Activated T-helper 17 cell treated with anti-CD3 and anti-CD28 coated beads, Interleukin-2, amount 50 U/mL, for 72 hours (primary cell): ENCODE results near the gene LIN52. TPM values are rescaled to one million over a fixed set of nuclear protein-coding genes. Genes with fewer than 3 reads are reported as not detected.

Experiments
- ATAC-seq: fragments of 150-1000 bp; cut with Tn5 transposase; replicated peaks from 2 replicates; pipeline ENCODE4 v1.10.0; 2021; ENCODE audit warnings: mild to moderate bottlenecking, moderate library complexity
- H3K27ac Mint-ChIP-seq: one replicate; pipeline ENCODE4 v1.8.0; 2022; ENCODE audit warnings: mixed read lengths
- H3K27me3 Mint-ChIP-seq: one replicate; pipeline ENCODE4 v1.8.0; 2022; ENCODE audit warnings: mixed read lengths
- H3K36me3 Mint-ChIP-seq: one replicate; pipeline ENCODE4 v1.8.0; 2022; ENCODE audit warnings: low read depth, mild to moderate bottlenecking, mixed read lengths
- H3K4me1 Mint-ChIP-seq: one replicate; pipeline ENCODE4 v1.8.0; 2022; ENCODE audit warnings: mixed read lengths
- H3K4me3 Mint-ChIP-seq: one replicate; pipeline ENCODE4 v1.8.0; 2022; ENCODE audit warnings: mild to moderate bottlenecking, mixed read lengths
- H3K9me3 Mint-ChIP-seq: one replicate; pipeline ENCODE4 v1.8.0; 2022; ENCODE audit warnings: mixed read lengths
- total RNA-seq, 2 donors: library from RNA; stranded (reverse); gene quantifications; one replicate each; pipeline ENCODE4 v1.2.3, GENCODE V29; 2022

LIN52 gene
- total RNA-seq, 2 donors from 2014 or later = 15.4 to 19.7 TPM

GRCh38 chr14:74242021-74242779 is 157.4 kb downstream of the LIN52 start:
- peaks cover 77% of the 10 kb centered on the region for H3K27me3 Mint-ChIP-seq
- peaks cover 6% of the 10 kb centered on the region for H3K4me1 Mint-ChIP-seq
- no peak for ATAC-seq
- H3K27ac Mint-ChIP-seq = no peak overlapping the region
- H3K9me3 Mint-ChIP-seq = no peaks in the 10 kb centered on the region
- peak overlapping the region; percentile 48 for H3K4me3 Mint-ChIP-seq
- H3K36me3 Mint-ChIP-seq = peaks cover 9% of the 10 kb centered on the region

GRCh38 chr14:74242780-74243042 is 158.0 kb downstream of the LIN52 start:
- Mint-ChIP-seq H3K27ac (no peak overlapping the region), H3K27me3 (peaks cover 77% of the 10 kb centered on the region), H3K4me1 (peaks cover 6% of the 10 kb centered on the region), H3K4me3 (peak overlapping the region; percentile 48), H3K9me3 (no peaks in the 10 kb centered on the region), H3K36me3 (peaks cover 9% of the 10 kb centered on the region)
- ATAC-seq = no peak

DNA sequence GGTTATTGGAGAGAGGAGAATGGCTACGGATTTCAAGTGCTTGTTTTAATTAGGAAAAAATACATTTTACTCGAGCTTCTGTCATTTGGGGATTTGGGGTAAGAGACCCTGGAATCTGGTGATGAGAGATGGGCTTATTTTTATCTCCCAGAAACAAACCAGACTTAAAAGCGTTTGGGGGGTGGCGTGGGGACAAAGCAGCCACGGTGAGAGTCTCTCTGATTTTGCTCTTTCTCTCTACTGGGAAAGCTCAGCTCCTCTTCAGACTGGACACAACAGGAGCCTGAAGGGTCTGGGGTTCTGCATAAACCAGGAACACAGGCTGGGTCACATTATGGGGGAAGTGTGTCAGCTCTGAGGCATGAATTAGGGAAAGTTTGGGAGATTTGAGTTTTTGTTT is 158.3 kb downstream of the LIN52 start:
- Mint-ChIP-seq H3K4me1 (peaks cover 6% of the 10 kb centered on the region), H3K9me3 (no peaks in the 10 kb centered on the region), H3K27ac (no peak overlapping the region), H3K27me3 (peaks cover 74% of the 10 kb centered on the region), H3K36me3 (peaks cover 9% of the 10 kb centered on the region), H3K4me3 (no peak overlapping the region)
- ATAC-seq = no peak

GRCh38 chr14:74244115-74244514 is 159.4 kb downstream of the LIN52 start:
- peaks cover 9% of the 10 kb centered on the region for H3K36me3 Mint-ChIP-seq
- ATAC-seq = no peak

DNA sequence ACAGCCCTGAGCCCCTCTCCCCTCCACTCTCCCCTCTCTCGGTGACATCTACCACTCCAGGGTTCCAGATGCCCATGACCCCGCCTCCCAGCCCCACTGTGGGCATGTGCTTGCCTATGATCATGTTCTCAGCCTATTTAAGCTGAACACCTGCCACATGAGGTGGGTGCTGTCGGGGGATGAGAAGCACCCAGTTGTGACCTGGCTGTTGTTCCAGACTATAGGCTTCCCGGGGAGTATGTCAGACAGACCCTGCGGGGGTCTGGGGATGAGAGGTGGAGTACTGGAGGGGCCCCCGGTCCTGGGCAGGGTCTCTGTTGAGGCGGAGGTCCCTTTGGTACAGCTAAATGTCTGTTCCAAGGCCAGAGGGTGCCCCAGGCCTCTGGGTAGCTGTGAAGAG is 160.5 kb downstream of the LIN52 start:
- peaks cover 6% of the 10 kb centered on the region for H3K4me1 Mint-ChIP-seq
- peaks cover 9% of the 10 kb centered on the region for H3K36me3 Mint-ChIP-seq
- no peak for ATAC-seq
- no peak overlapping the region for H3K27ac Mint-ChIP-seq
- H3K4me3 Mint-ChIP-seq = no peak overlapping the region
- H3K27me3 Mint-ChIP-seq = peaks cover 69% of the 10 kb centered on the region
- no peaks in the 10 kb centered on the region for H3K9me3 Mint-ChIP-seq

More at GRCh38 chr14:74244115-74244514, 159.4 kb downstream of the LIN52 start:
- Mint-ChIP-seq H3K27ac (no peak overlapping the region), H3K27me3 (peaks cover 66% of the 10 kb centered on the region), H3K4me3 (no peak overlapping the region), H3K4me1 (peaks cover 6% of the 10 kb centered on the region), H3K9me3 (no peaks in the 10 kb centered on the region)

- Mint-ChIP-seq H3K27me3 (peaks cover 69% of the 10 kb centered on the region), H3K27ac (no peak overlapping the region), H3K36me3 (peaks cover 8% of the 10 kb centered on the region)
Observed at GRCh38 chr14:74246542-74246941, 161.8 kb downstream of the LIN52 start.

GRCh38 chr14:74248017-74248416 is 163.3 kb downstream of the LIN52 start:
- Mint-ChIP-seq H3K27ac (no peak overlapping the region), H3K4me3 (no peak overlapping the region), H3K9me3 (no peaks in the 10 kb centered on the region), H3K27me3 (peaks cover 58% of the 10 kb centered on the region), H3K36me3 (no peaks in the 10 kb centered on the region), H3K4me1 (peaks cover 7% of the 10 kb centered on the region)
- ATAC-seq = no peak

More at GRCh38 chr14:74246542-74246941, 161.8 kb downstream of the LIN52 start:
- peaks cover 10% of the 10 kb centered on the region for H3K4me1 Mint-ChIP-seq
- no peak overlapping the region for H3K4me3 Mint-ChIP-seq
- H3K9me3 Mint-ChIP-seq = no peaks in the 10 kb centered on the region
- no peak for ATAC-seq

- no peak for ATAC-seq
- Mint-ChIP-seq H3K4me3 (no peak overlapping the region), H3K36me3 (no peaks in the 10 kb centered on the region), H3K9me3 (no peaks in the 10 kb centered on the region), H3K27ac (no peak overlapping the region), H3K27me3 (peaks cover 41% of the 10 kb centered on the region), H3K4me1 (peaks cover 7% of the 10 kb centered on the region)
Observed at GRCh38 chr14:74249433-74250375, 164.9 kb downstream of the LIN52 start.

Other genes with a start within 250 kb of the LIN52 start
- 10 to 100 TPM in 1 of 2 donors, 1 to 10 TPM in 1; 4.1 to 10.3 TPM for gene PTGR2, start 233.1 kb upstream of the LIN52 start, total RNA-seq
- gene ZNF410, start 198.1 kb upstream of the LIN52 start, total RNA-seq = 10 to 100 TPM; 60.5 to 63.1 TPM
- 1 to 10 TPM; 1.7 to 3.2 TPM for gene FAM161B, start 134.9 kb upstream of the LIN52 start, total RNA-seq
- 10 to 100 TPM; 20.6 to 22.6 TPM for gene COQ6, start 134.7 kb upstream of the LIN52 start, total RNA-seq
- 10 to 100 TPM in 1 of 2 donors, 1 to 10 TPM in 1; 5.6 to 10.4 TPM for gene ENTPD5, start 65.7 kb upstream of the LIN52 start, total RNA-seq
- 1 to 10 TPM in 1 of 2 donors, under 1 TPM in 1; 0.91 to 1.2 TPM for gene BBOF1, start 65.6 kb upstream of the LIN52 start, total RNA-seq
- gene ALDH6A1, start 503 bp upstream of the LIN52 start, total RNA-seq = 10 to 100 TPM; 12.3 to 27.2 TPM
- gene VSX2, start 154.5 kb downstream of the LIN52 start, total RNA-seq = not detected
- 10 to 100 TPM; 55.4 to 57.1 TPM for gene ABCD4, start 218.0 kb downstream of the LIN52 start, total RNA-seq